ENCODE results near the gene HSD17B2. TPM values are rescaled to one million over a fixed set of nuclear protein-coding genes. Genes with fewer than 3 reads are reported as not detected.

HSD17B2 gene
- polyA plus RNA-seq, 1 of the 3 experiments (the other 2 are of a cell fraction), result not detected

GRCh38 chr16:82072313-82072712 is 37.3 kb downstream of the HSD17B2 start:
- Histone ChIP-seq H3K9ac (no peak overlapping the region), H3K4me3 (ENCODE audit: low read depth in 2 of 2, low read length in 1 of 2) (no peak overlapping the region), H3K79me2 (ENCODE audit: insufficient read depth) (no peaks in the 10 kb centered on the region), H3K4me1 (ENCODE audit: control insufficient read depth in 1 of 2, insufficient read depth in 2 of 2, low read depth in 1 of 2, low read length in 1 of 2) (no peaks in the 10 kb centered on the region), H3K27me3 (ENCODE audit: insufficient read depth) (peaks cover 7% of the 10 kb centered on the region; the same call in 1 of the 2 replicates), H3K9me2 (no peaks in the 10 kb centered on the region), H2AFZ (ENCODE audit: low read depth) (no peak overlapping the region), H3K4me2 (no peak overlapping the region), H4K20me1 (ENCODE audit: insufficient read depth) (no peaks in the 10 kb centered on the region), H3K36me3 (replicated peaks in 1 of 2; ENCODE audit: control insufficient read depth in 1 of 2, insufficient read depth in 2 of 2, low read length in 1 of 2) (no peaks in the 10 kb centered on the region), H3K27ac (ENCODE audit: low read depth in 2 of 2, low read length in 1 of 2) (no peak overlapping the region), H3K9me3 (no peaks in the 10 kb centered on the region), H3F3A (replicated peaks; ENCODE audit: insufficient read depth) (no peaks in the 10 kb centered on the region)
- no peak for TF ChIP-seq GATA2 (CRISPR knock-in tag; IDR thresholded peaks at IDR 0.05)
- TF ChIP-seq RCOR1 (IDR thresholded peaks at IDR 0.05; ENCODE audit: low read length), result no peak
- TF ChIP-seq EZH2phosphoT487 (IDR thresholded peaks at IDR 0.05; ENCODE audit: borderline replicate concordance, low read depth), result no peak
- TF ChIP-seq RXRA (IDR thresholded peaks at IDR 0.05; ENCODE audit: borderline replicate concordance, low read depth), result no peak
- TF ChIP-seq PBX3 (IDR thresholded peaks at IDR 0.05), result no peak
- no peak for TF ChIP-seq TCF12 (IDR thresholded peaks at IDR 0.05)
- TF ChIP-seq FOXJ3 (CRISPR knock-in tag; IDR thresholded peaks at IDR 0.05), result no peak
- TF ChIP-seq USF2 (IDR thresholded peaks at IDR 0.05; ENCODE audit: borderline replicate concordance, low read depth, low read length), result no peak
- TF ChIP-seq TEAD4 (IDR thresholded peaks at IDR 0.05; ENCODE audit: borderline replicate concordance, insufficient read depth), result no peak
- no peak for TF ChIP-seq USF1 (IDR thresholded peaks at IDR 0.05; ENCODE audit: borderline replicate concordance, low read depth)
- no peak for TF ChIP-seq IRF3 (IDR thresholded peaks at IDR 0.05; ENCODE audit: low read depth, low read length)
- no peak for TF ChIP-seq RFX5 (IDR thresholded peaks at IDR 0.05; ENCODE audit: low read length)
- no peak for TF ChIP-seq CHD2 (IDR thresholded peaks at IDR 0.05; ENCODE audit: low read length, partially characterized antibody)
- TF ChIP-seq FOSL2 (IDR thresholded peaks at IDR 0.05; ENCODE audit: borderline replicate concordance, low read depth), result no peak
- TF ChIP-seq JUND (IDR thresholded peaks at IDR 0.05), result no peak
- no peak for TF ChIP-seq YY1 (IDR thresholded peaks at IDR 0.05; ENCODE audit: low read depth)
- no peak for TF ChIP-seq TAF1 (IDR thresholded peaks at IDR 0.05; ENCODE audit: borderline replicate concordance, low read depth, low read length)
- POLR2A ChIA-PET, result no interaction called here
- CTCF ChIA-PET, result no interaction called here
- no peak for DNase-seq
- WGBS (ENCODE audit: low lambda C conversion rate), result 4% methylated on average over 1 of the region's 1 CpG

All from SK-N-SH (cell line).